A549 (cell line): ENCODE results near the gene TRPC6. TPM values are rescaled to one million over a fixed set of nuclear protein-coding genes. Genes with fewer than 3 reads are reported as not detected.

Experiments
- ATAC-seq, 2 experiments: fragments of 200-7000 bp in 1 of 2; fragments of >200 bp in 1 of 2; cut with Nextera tagmentation in 1 of 2; cut with Tn5 transposase in 1 of 2; 3 replicates each; pipeline versions ENCODE4 v1.8.0 to v1.9.1; 2018 to 2020; ENCODE audit warnings: mild to moderate bottlenecking in 1 of 2, moderate library complexity in 1 of 2
- CTCF ChIA-PET: fragments of 300-600 bp; sonication (Branson Sonifier 250); formaldehyde crosslinking; extraction: SDS; loops from one replicate; lab custom pipeline; 2021; ENCODE audit warnings: antibody characterized with exemption, inconsistent platforms; lab: Yijun Ruan, JAX
- POLR2A ChIA-PET: fragments of 350-600 bp; formaldehyde crosslinking; extraction: SDS; loops from one replicate; lab custom pipeline; 2021; ENCODE audit warnings: antibody characterized with exemption, inconsistent platforms; lab: Yijun Ruan, JAX
- DNase-seq, 2 experiments: peaks; one replicate each; pipeline versions ENCODE4 v3.0.0 to v3.0.0-alpha.2; 2011 to 2016; ENCODE audit warnings: low read depth in 1 of 2, low spot score in 1 of 2
- FAIRE-seq: peaks from 2 replicates; lab custom pipeline; 2011; peaks lifted over from hg19 to GRCh38; lab: Jason Lieb, UNC
- H3K27ac ChIP-seq, 2 experiments: fragments of >200 bp; sonication (Bioruptor Twin); formaldehyde crosslinking; 3 replicates each; pipeline ENCODE4 v1.5.1; 2016 to 2017
- H3K4me1 ChIP-seq: fragments of >200 bp; sonication (Bioruptor Twin); formaldehyde crosslinking; 3 replicates; pipeline ENCODE4 v1.6.1; 2016
- H3K4me2 ChIP-seq: fragments of >200 bp; sonication (Bioruptor Twin); formaldehyde crosslinking; 3 replicates; pipeline ENCODE4 v1.6.1; 2016
- H3K4me3 ChIP-seq: fragments of >200 bp; sonication (Bioruptor Twin); formaldehyde crosslinking; 3 replicates; pipeline ENCODE4 v1.5.1; 2016
- H3K9me3 ChIP-seq: fragments of >200 bp; sonication (Bioruptor Twin); formaldehyde crosslinking; 3 replicates; pipeline ENCODE4 v1.6.1; 2016
- BHLHE40 ChIP-seq: IDR thresholded peaks from 2 replicates; pipeline ENCODE4 v1.6.1; 2012; ENCODE audit warnings: low read depth, low read length, inconsistent platforms
- CBX8 ChIP-seq: fragments of 200-600 bp; sonication (generic); IDR thresholded peaks from 2 replicates; pipeline ENCODE4 v1.6.1; 2016
- CEBPB ChIP-seq, 2 experiments: fragments of >200 bp in 1 of 2; sonication (Bioruptor Twin) in 1 of 2; formaldehyde crosslinking in 1 of 2; IDR thresholded peaks; 2 replicates each; pipeline ENCODE4 v1.6.1; 2012 to 2016
- CTCF ChIP-seq: fragments of >200 bp; sonication (Bioruptor Twin); formaldehyde crosslinking; IDR thresholded peaks from 3 replicates; pipeline ENCODE4 v1.5.1; 2016
- EHF ChIP-seq: fragments of 250-450 bp; sonication (Bioruptor Pico); IDR thresholded peaks from 2 replicates; pipeline ENCODE4 v1.5.0; 2020; ENCODE audit warnings: mild to moderate bottlenecking
- EHMT2 ChIP-seq: fragments of 200-600 bp; sonication (generic); IDR thresholded peaks from 2 replicates; pipeline ENCODE4 v1.6.1; 2016; ENCODE audit warnings: antibody characterized with exemption, low read depth, mild to moderate bottlenecking, moderate library complexity
- FOSL2 ChIP-seq, 2 experiments: fragments of 450-650 bp in 1 of 2; fragments of >200 bp in 1 of 2; sonication (Bioruptor Twin) in 1 of 2; formaldehyde crosslinking; IDR thresholded peaks; 2 replicates each; pipeline versions ENCODE4 v1.5.0 to v1.6.1; 2016 to 2020; ENCODE audit warnings: mild to moderate bottlenecking in 1 of 2, moderate library complexity in 1 of 2
- GATA3 ChIP-seq: IDR thresholded peaks from 2 replicates; pipeline ENCODE4 v1.6.1; 2012; ENCODE audit warnings: borderline replicate concordance
- HOXA7 ChIP-seq: fragments of 250-450 bp; sonication (Bioruptor Pico); IDR thresholded peaks from 2 replicates; pipeline ENCODE4 v1.5.0; 2020; ENCODE audit warnings: mild to moderate bottlenecking, moderate library complexity
- JUN ChIP-seq, 2 experiments: fragments of >200 bp; sonication (Bioruptor Twin); formaldehyde crosslinking; IDR thresholded peaks; 2 replicates in 1 of 2; 3 replicates in 1 of 2; pipeline ENCODE4 v1.6.1; 2016 to 2017
- MAFK ChIP-seq: fragments of 450-650 bp; IDR thresholded peaks from 2 replicates; pipeline ENCODE4 v1.6.1; 2014; ENCODE audit not compliant: partially characterized antibody
- MAZ ChIP-seq: fragments of 150-350 bp; IDR thresholded peaks from 2 replicates; pipeline ENCODE4 v1.6.1; 2014; ENCODE audit warnings: antibody characterized with exemption, low read depth, low read length, borderline replicate concordance
- MYC ChIP-seq: IDR thresholded peaks from 2 replicates; pipeline ENCODE4 v1.6.1; 2012; ENCODE audit warnings: mild to moderate bottlenecking, inconsistent platforms, low read length, improper control_type of control experiment, borderline replicate concordance
- NFE2L2 ChIP-seq: fragments of 150-350 bp; conservative IDR thresholded peaks from 2 replicates; pipeline ENCODE4 v1.6.1; 2014; ENCODE audit warnings: low read length
- NPAS2 ChIP-seq: fragments of 250-450 bp; sonication (Bioruptor Pico); IDR thresholded peaks from 2 replicates; pipeline ENCODE4 v1.8.0; 2022; ENCODE audit warnings: mild to moderate bottlenecking, moderate library complexity, borderline replicate concordance
- PHF8 ChIP-seq: fragments of 200-600 bp; sonication (generic); IDR thresholded peaks from 2 replicates; pipeline ENCODE4 v1.6.1; 2016; ENCODE audit warnings: low read depth, mild to moderate bottlenecking, antibody characterized with exemption, moderate library complexity, borderline replicate concordance
- POLR2A ChIP-seq: IDR thresholded peaks from 2 replicates; pipeline ENCODE4 v1.6.1; 2012; ENCODE audit warnings: mild to moderate bottlenecking, low read length
- RAD21 ChIP-seq, 2 experiments: fragments of >200 bp in 1 of 2; sonication (Bioruptor Twin) in 1 of 2; formaldehyde crosslinking in 1 of 2; IDR thresholded peaks in 1 of 2; conservative IDR thresholded peaks in 1 of 2; 2 replicates in 1 of 2; 3 replicates in 1 of 2; pipeline ENCODE4 v1.6.1; 2012 to 2018; ENCODE audit warnings: inconsistent platforms in 1 of 2
- SMC3 ChIP-seq: fragments of >200 bp; sonication (Bioruptor Twin); formaldehyde crosslinking; IDR thresholded peaks from 3 replicates; pipeline ENCODE4 v1.6.1; 2018; ENCODE audit warnings: inconsistent platforms
- ZFP36 ChIP-seq: fragments of 450-650 bp; IDR thresholded peaks from 2 replicates; pipeline ENCODE4 v1.6.1; 2014; ENCODE audit warnings: borderline replicate concordance; ENCODE audit not compliant: partially characterized antibody
- WGBS: methylation state at CpG from one replicate; pipeline ENCODE4 v1.1.6; 2017; ENCODE audit errors: missing lambda C conversion rate; 5-methylcytosine and 5-hydroxymethylcytosine counted together
- polyA plus RNA-seq, 4 experiments: library from polyadenylated mRNA; depleted of rRNA in 3 of 4; stranded (reverse); fragments of >200 nt; fragmentation: RNase III in 1 of 4; extraction: RNeasy Plus Mini Kit Qiagen cat#74134 plus additional on column Dnase treatment in 1 of 4; gene quantifications; 2 replicates in 3 of 4; 3 replicates in 1 of 4; pipeline ENCODE4 v1.2.3, GENCODE V29; 2011 to 2017
- small RNA-seq, 6 experiments: library from RNA; depleted of rRNA; stranded (forward); fragments of <200 nt; gene quantifications; one replicate each; pipeline ENCODE3, GENCODE V24; 2012
- TF ChIP-seq, protein P1 (sequence below): fragments of >200 bp; sonication (Bioruptor Twin); formaldehyde crosslinking; IDR thresholded peaks from 3 replicates; pipeline ENCODE4 v1.6.1; 2016

Gene TRPC6
- polyA plus RNA-seq, 2 of the 4 experiments (the other 2 are of a cell fraction) = 0.70 to 1.0 TPM

- ATAC-seq = peak; percentile 62 to 83; a peak in 4 of 6 replicates
- ChIA-PET CTCF (interaction anchor here (1.2 to 2.6 kb wide), 4 partner anchors 13 to 423 kb away, joined by 4 to 10 read pairs (median 6); no protein-coding TSS in a partner anchor), POLR2A (interaction anchor here (0.6 kb wide), 1 partner anchor 886 kb away, joined by 8 read pairs; no protein-coding TSS in a partner anchor)
- H3K4me2 ChIP-seq = no peak overlapping the region
- peak in 1 of 2 experiments; percentile 46 for DNase-seq
- no peaks in the 10 kb centered on the region for H3K9me3 ChIP-seq
- TF ChIP-seq NFE2L2 = peak; percentile 50; the same call in 1 of the 2 replicates
- TF ChIP-seq RAD21 (conservative IDR thresholded peaks at IDR 0.05 in 1 of 2, IDR thresholded peaks at IDR 0.05 in 1 of 2) = peak; percentile 63 to 75
- no peak for TF ChIP-seq BHLHE40
- TF ChIP-seq SMC3 = peak; percentile 48; the same call in 2 of the 3 replicates
- no peak for TF ChIP-seq GATA3
- TF ChIP-seq, protein P1, sequence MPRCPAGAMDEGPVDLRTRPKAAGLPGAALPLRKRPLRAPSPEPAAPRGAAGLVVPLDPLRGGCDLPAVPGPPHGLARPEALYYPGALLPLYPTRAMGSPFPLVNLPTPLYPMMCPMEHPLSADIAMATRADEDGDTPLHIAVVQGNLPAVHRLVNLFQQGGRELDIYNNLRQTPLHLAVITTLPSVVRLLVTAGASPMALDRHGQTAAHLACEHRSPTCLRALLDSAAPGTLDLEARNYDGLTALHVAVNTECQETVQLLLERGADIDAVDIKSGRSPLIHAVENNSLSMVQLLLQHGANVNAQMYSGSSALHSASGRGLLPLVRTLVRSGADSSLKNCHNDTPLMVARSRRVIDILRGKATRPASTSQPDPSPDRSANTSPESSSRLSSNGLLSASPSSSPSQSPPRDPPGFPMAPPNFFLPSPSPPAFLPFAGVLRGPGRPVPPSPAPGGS = no peak
- TF ChIP-seq CTCF = peak; percentile 47; the same call in 2 of the 3 replicates
- peak; percentile 81 for TF ChIP-seq MAFK
- TF ChIP-seq NPAS2 (CRISPR knock-in tag) = no peak
- FAIRE-seq = no peak
- WGBS = 43% methylated on average over 1 of the region's 1 CpG
- H3K4me1 ChIP-seq = no peaks in the 10 kb centered on the region
- H3K27ac ChIP-seq = peak overlapping the region in 1 of 2 experiments; percentile 46; a peak in 1 of 6 replicates
- H3K4me3 ChIP-seq = no peak overlapping the region
Observed at GRCh38 chr11:101428918-101429317, 154.9 kb downstream of the TRPC6 start.

GRCh38 chr11:101407324-101407723 lies 176.5 kb downstream of the TRPC6 start:
- CTCF ChIA-PET = no interaction called here
- no peak overlapping the region for H3K4me3 ChIP-seq
- FAIRE-seq (no peak), DNase-seq (no peak), ATAC-seq (no peak)
- no peak overlapping the region for H3K4me2 ChIP-seq
- H3K4me1 ChIP-seq = no peaks in the 10 kb centered on the region
- H3K27ac ChIP-seq = no peak overlapping the region
- POLR2A ChIA-PET = no interaction called here
- WGBS = 24% methylated on average over 2 of the region's 2 CpGs
- no peaks in the 10 kb centered on the region for H3K9me3 ChIP-seq
- TF ChIP-seq PHF8 (no peak), JUN (IDR thresholded peaks at IDR 0.05) (no peak), EHMT2 (no peak), EHF (CRISPR knock-in tag) (no peak), HOXA7 (CRISPR knock-in tag) (no peak), MAZ (no peak), POLR2A (no peak), NPAS2 (CRISPR knock-in tag) (no peak), FOSL2 (IDR thresholded peaks at IDR 0.05) (no peak), FOSL2 (CRISPR knock-in tag; IDR thresholded peaks at IDR 0.05) (no peak), ZFP36 (no peak), CBX8 (no peak), MYC (no peak), CEBPB (IDR thresholded peaks at IDR 0.05) (no peak)
- TF ChIP-seq, protein P1 = no peak

Small RNA genes within 50 kb of the gene (small RNA-seq; reads per million reads assigned to genes)
- gene MIR3920 = 0 to 1.7 (median 0) reads per million in 6 experiments
